ENCODE data around the gene ADAM19. TPM values are rescaled to one million over a fixed set of nuclear protein-coding genes. Genes with fewer than 3 reads are reported as not detected.

The ADAM19 gene
- total RNA-seq, 1 experiment from 2014 or later: 62.9 TPM

GRCh38 chr5:157463081-157463480 is 112.5 kb downstream of the ADAM19 start:
- H3K4me1 ChIP-seq: no peaks in the 10 kb centered on the region; the same call in 1 of the 2 replicates
- BruUV-seq (replicated peaks): no TSS peak
- H3K27me3 Mint-ChIP-seq (ENCODE audit: insufficient read depth, unreplicated experiment): peaks cover 3% of the 10 kb centered on the region
- H3K36me3 Mint-ChIP-seq (ENCODE audit: insufficient read depth, unreplicated experiment): no peaks in the 10 kb centered on the region
- no peak for DNase-seq
- no peak overlapping the region for H3K27ac Mint-ChIP-seq (ENCODE audit: unreplicated experiment)
- ChIA-PET POLR2A (no interaction called here), CTCF (no interaction called here)
- H3K4me1 Mint-ChIP-seq (ENCODE audit: low read depth, unreplicated experiment): peaks cover 22% of the 10 kb centered on the region
- no peak for TF ChIP-seq CTCF (IDR thresholded peaks at IDR 0.05; ENCODE audit: insufficient read depth in 1 of 2, low read depth in 1 of 2, low read length in 1 of 2, severe bottlenecking in 1 of 2, unreplicated experiment in 1 of 2)
- H3K27me3 ChIP-seq (replicated peaks; ENCODE audit: control insufficient read depth, insufficient read depth, low read length): no peaks in the 10 kb centered on the region
- no peaks in the 10 kb centered on the region for H3K9me3 Mint-ChIP-seq (ENCODE audit: unreplicated experiment)
- intact Hi-C loops (cut with micrococcal nuclease; ENCODE audit: unreplicated experiment): no loop called here
- H3K4me3 Mint-ChIP-seq (ENCODE audit: unreplicated experiment): no peak overlapping the region
- H3K36me3 ChIP-seq (ENCODE audit: control insufficient read depth, insufficient read depth, low read length): no peaks in the 10 kb centered on the region
- H3K9me3 ChIP-seq: no peaks in the 10 kb centered on the region
- no peak overlapping the region for H3K4me3 ChIP-seq (ENCODE audit: low read depth, low read length)

- Mint-ChIP-seq H3K9me3 (ENCODE audit: unreplicated experiment) (no peaks in the 10 kb centered on the region), H3K27me3 (ENCODE audit: insufficient read depth, unreplicated experiment) (peaks cover 3% of the 10 kb centered on the region), H3K27ac (ENCODE audit: unreplicated experiment) (no peak overlapping the region), H3K36me3 (ENCODE audit: insufficient read depth, unreplicated experiment) (no peaks in the 10 kb centered on the region), H3K4me3 (ENCODE audit: unreplicated experiment) (peak overlapping the region; percentile 67), H3K4me1 (ENCODE audit: low read depth, unreplicated experiment) (peaks cover 16% of the 10 kb centered on the region)
- Histone ChIP-seq H3K4me1 (no peaks in the 10 kb centered on the region; the same call in 1 of the 2 replicates), H3K36me3 (ENCODE audit: control insufficient read depth, insufficient read depth, low read length) (no peaks in the 10 kb centered on the region), H3K27me3 (replicated peaks; ENCODE audit: control insufficient read depth, insufficient read depth, low read length) (no peaks in the 10 kb centered on the region), H3K9me3 (no peaks in the 10 kb centered on the region), H3K4me3 (ENCODE audit: low read depth, low read length) (no peak overlapping the region)
- CTCF ChIA-PET: interaction anchor here (0.7 to 1.9 kb wide), 3 partner anchors 11 to 74 kb away, joined by 3 to 10 read pairs (median 4); no protein-coding TSS in a partner anchor
- DNase-seq: no peak
- no peak for TF ChIP-seq CTCF (IDR thresholded peaks at IDR 0.05; ENCODE audit: insufficient read depth in 1 of 2, low read depth in 1 of 2, low read length in 1 of 2, severe bottlenecking in 1 of 2, unreplicated experiment in 1 of 2)
- BruUV-seq (replicated peaks): no TSS peak
- intact Hi-C loops (cut with micrococcal nuclease; ENCODE audit: unreplicated experiment): loop anchor here (1.0 kb wide), 1 partner anchor 14 kb away; no protein-coding TSS in a partner anchor
- POLR2A ChIA-PET: no interaction called here
These were observed 114.4 kb downstream of the ADAM19 start for GRCh38 chr5:157460921-157461792.

GRCh38 chr5:157459715-157460599 is 115.6 kb downstream of the ADAM19 start, which contains the start of gene NIPAL4:
Gene NIPAL4, plus strand, starts transcription at chr5:157460213. Its CDS starts 108 bp downstream, at chr5:157460321.
- Histone ChIP-seq H3K4me3 (ENCODE audit: low read depth, low read length) (peak within 1 kb of the TSS; percentile 38), H3K36me3 (ENCODE audit: control insufficient read depth, insufficient read depth, low read length) (no peaks in the 10 kb centered on the region), H3K27me3 (replicated peaks; ENCODE audit: control insufficient read depth, insufficient read depth, low read length) (no peaks in the 10 kb centered on the region), H3K4me1 (no peaks in the 10 kb centered on the region; the same call in 1 of the 2 replicates), H3K9me3 (no peaks in the 10 kb centered on the region)
- CTCF ChIA-PET: interaction anchor here (0.5 to 1.9 kb wide), 7 partner anchors 12 to 1038 kb away, joined by 3 to 10 read pairs (median 3); no protein-coding TSS in a partner anchor
- H3K27ac Mint-ChIP-seq (ENCODE audit: unreplicated experiment): no peak within 1 kb of the TSS
- no TSS peak for BruUV-seq (replicated peaks)
- peaks cover 3% of the 10 kb centered on the region for H3K27me3 Mint-ChIP-seq (ENCODE audit: insufficient read depth, unreplicated experiment)
- H3K4me1 Mint-ChIP-seq (ENCODE audit: low read depth, unreplicated experiment): peaks cover 13% of the 10 kb centered on the region
- POLR2A ChIA-PET: interaction anchor here (0.7 kb wide), 1 partner anchor 202 kb away, joined by 3 read pairs; no protein-coding TSS in a partner anchor
- peak in 1 of 2 experiments; percentile 34 for DNase-seq
- H3K9me3 Mint-ChIP-seq (ENCODE audit: unreplicated experiment): no peaks in the 10 kb centered on the region
- intact Hi-C loops (cut with micrococcal nuclease; ENCODE audit: unreplicated experiment): loop anchor here (1.0 kb wide), 1 partner anchor 13 kb away; no protein-coding TSS in a partner anchor
- H3K36me3 Mint-ChIP-seq (ENCODE audit: insufficient read depth, unreplicated experiment): no peaks in the 10 kb centered on the region
- peak within 1 kb of the TSS; percentile 67 for H3K4me3 Mint-ChIP-seq (ENCODE audit: unreplicated experiment)
- no peak for TF ChIP-seq CTCF (IDR thresholded peaks at IDR 0.05; ENCODE audit: insufficient read depth in 1 of 2, low read depth in 1 of 2, low read length in 1 of 2, severe bottlenecking in 1 of 2, unreplicated experiment in 1 of 2)

Measured in Caco-2 (cell line).